KBM-7 (cell line): ENCODE measurements around the gene CAMKK2.
"Not testable (repeated sequence)": the region's sequence is repeated elsewhere in the genome, so short reads cannot be mapped to it uniquely, and the experiment has no call there.

ENCODE experiments used
- DNase-seq: peaks from one replicate; pipeline ENCODE4 v3.0.0-alpha.2; 2015
- in situ Hi-C: fragments of 300-500 bp; cut with MboI; formaldehyde crosslinking; loops from 2 replicates; pipeline ENCODE4 v1.14.3; 2020; ENCODE audit warnings: low sequenced_read_pairs, low pct_unique_long_range_greater_than_20kb, mixed read lengths

Gene CAMKK2

GRCh38 chr12:121300083-121300819, 3.7 kb upstream of the CAMKK2 start:
- in situ Hi-C loops = no loop called here
- DNase-seq = no peak

- no peak for DNase-seq
- in situ Hi-C loops = no loop called here
Measured at GRCh38 chr12:121299662-121300061, 3.2 kb upstream of the CAMKK2 start.

- in situ Hi-C loops, DNase-seq: not testable (repeated sequence)
Measured at GRCh38 chr12:121298411-121298810, 1.9 kb upstream of the CAMKK2 start.

GRCh38 chr12:121297435-121297991, 1.0 kb upstream of the CAMKK2 start:
- DNase-seq = no peak
- in situ Hi-C loops = no loop called here

- in situ Hi-C loops = no loop called here
- peak; percentile 43 for DNase-seq
Measured at GRCh38 chr12:121295746-121296617, 527 bp downstream of the CAMKK2 start.

GRCh38 chr12:121295116-121295745, 1.3 kb downstream of the CAMKK2 start:
- in situ Hi-C loops = no loop called here

GRCh38 chr12:121294151-121294889, 2.2 kb downstream of the CAMKK2 start:
- in situ Hi-C loops = no loop called here
- no peak for DNase-seq

More at GRCh38 chr12:121295116-121295745, 1.3 kb downstream of the CAMKK2 start:
- peak; percentile 16 for DNase-seq

- DNase-seq = no peak
- in situ Hi-C loops = no loop called here
Measured at GRCh38 chr12:121293603-121294002, 2.9 kb downstream of the CAMKK2 start.

- in situ Hi-C loops = no loop called here
- no peak for DNase-seq
Measured at GRCh38 chr12:121290410-121290809, 6.1 kb downstream of the CAMKK2 start.

GRCh38 chr12:121289962-121290361, 6.5 kb downstream of the CAMKK2 start:
- in situ Hi-C loops = no loop called here

GRCh38 chr12:121288986-121289385, 7.5 kb downstream of the CAMKK2 start:
- in situ Hi-C loops = no loop called here
- no peak for DNase-seq

More at GRCh38 chr12:121289962-121290361, 6.5 kb downstream of the CAMKK2 start:
- no peak for DNase-seq

- DNase-seq = peak; percentile 26
- in situ Hi-C loops = no loop called here
Measured at GRCh38 chr12:121288158-121288845, 8.2 kb downstream of the CAMKK2 start.

GRCh38 chr12:121287267-121287954, 9.1 kb downstream of the CAMKK2 start:
- no peak for DNase-seq
- in situ Hi-C loops = no loop called here

GRCh38 chr12:121285856-121286255, 10.7 kb downstream of the CAMKK2 start:
- DNase-seq = no peak

GRCh38 chr12:121284551-121285390, 11.7 kb downstream of the CAMKK2 start:
- in situ Hi-C loops = no loop called here
- no peak for DNase-seq

More at GRCh38 chr12:121285856-121286255, 10.7 kb downstream of the CAMKK2 start:
- in situ Hi-C loops = no loop called here

GRCh38 chr12:121283841-121284240, 12.7 kb downstream of the CAMKK2 start:
- no peak for DNase-seq
- in situ Hi-C loops = no loop called here

GRCh38 chr12:121283388-121283787, 13.1 kb downstream of the CAMKK2 start:
- in situ Hi-C loops = no loop called here
- DNase-seq = no peak
